ENCODE measurements around the gene BRD9. TPM values are rescaled to one million over a fixed set of nuclear protein-coding genes. Genes with fewer than 3 reads are reported as not detected.

BRD9 gene
- total RNA-seq, 1 experiment from 2014 or later: 55.6 TPM

DNA sequence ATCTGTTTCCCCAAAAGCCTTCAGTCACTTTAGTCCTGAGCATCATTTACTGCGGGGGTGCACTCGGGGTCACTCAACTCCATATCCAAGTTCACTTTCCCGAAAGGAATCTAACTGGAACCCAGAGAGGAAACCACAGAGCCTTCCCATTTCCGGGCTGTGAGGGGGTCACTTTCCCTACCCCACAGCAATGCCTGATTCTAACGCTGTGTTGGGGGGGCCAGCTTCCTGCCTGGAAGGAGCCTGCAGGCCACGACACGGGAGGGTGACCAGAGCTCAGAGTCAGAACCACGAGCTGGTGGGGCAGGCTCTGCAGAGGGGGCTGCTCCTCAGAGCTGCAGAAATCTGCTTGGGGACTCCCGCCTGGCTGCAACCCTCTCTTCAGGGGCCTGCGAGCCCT is 20.3 kb downstream of the BRD9 start (continued):
- TF ChIP-seq, protein P1, sequence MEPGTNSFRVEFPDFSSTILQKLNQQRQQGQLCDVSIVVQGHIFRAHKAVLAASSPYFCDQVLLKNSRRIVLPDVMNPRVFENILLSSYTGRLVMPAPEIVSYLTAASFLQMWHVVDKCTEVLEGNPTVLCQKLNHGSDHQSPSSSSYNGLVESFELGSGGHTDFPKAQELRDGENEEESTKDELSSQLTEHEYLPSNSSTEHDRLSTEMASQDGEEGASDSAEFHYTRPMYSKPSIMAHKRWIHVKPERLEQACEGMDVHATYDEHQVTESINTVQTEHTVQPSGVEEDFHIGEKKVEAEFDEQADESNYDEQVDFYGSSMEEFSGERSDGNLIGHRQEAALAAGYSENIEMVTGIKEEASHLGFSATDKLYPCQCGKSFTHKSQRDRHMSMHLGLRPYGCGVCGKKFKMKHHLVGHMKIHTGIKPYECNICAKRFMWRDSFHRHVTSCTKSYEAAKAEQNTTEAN (CRISPR knock-in tag; IDR thresholded peaks at IDR 0.05): no peak
- TF ChIP-seq, protein P2, sequence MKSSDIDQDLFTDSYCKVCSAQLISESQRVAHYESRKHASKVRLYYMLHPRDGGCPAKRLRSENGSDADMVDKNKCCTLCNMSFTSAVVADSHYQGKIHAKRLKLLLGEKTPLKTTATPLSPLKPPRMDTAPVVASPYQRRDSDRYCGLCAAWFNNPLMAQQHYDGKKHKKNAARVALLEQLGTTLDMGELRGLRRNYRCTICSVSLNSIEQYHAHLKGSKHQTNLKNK (CRISPR knock-in tag; IDR thresholded peaks at IDR 0.05): no peak
- TF ChIP-seq ELF4 (CRISPR knock-in tag; IDR thresholded peaks at IDR 0.05; ENCODE audit: low read depth) (no peak), GRHL2 (CRISPR knock-in tag; IDR thresholded peaks at IDR 0.05; ENCODE audit: insufficient replicate concordance, severe bottlenecking) (no peak), JAZF1 (CRISPR knock-in tag; IDR thresholded peaks at IDR 0.05) (no peak)
- TF ChIP-seq, protein P3, sequence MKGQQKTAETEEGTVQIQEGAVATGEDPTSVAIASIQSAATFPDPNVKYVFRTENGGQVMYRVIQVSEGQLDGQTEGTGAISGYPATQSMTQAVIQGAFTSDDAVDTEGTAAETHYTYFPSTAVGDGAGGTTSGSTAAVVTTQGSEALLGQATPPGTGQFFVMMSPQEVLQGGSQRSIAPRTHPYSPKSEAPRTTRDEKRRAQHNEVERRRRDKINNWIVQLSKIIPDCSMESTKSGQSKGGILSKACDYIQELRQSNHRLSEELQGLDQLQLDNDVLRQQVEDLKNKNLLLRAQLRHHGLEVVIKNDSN (CRISPR knock-in tag; IDR thresholded peaks at IDR 0.05): no peak

DNA sequence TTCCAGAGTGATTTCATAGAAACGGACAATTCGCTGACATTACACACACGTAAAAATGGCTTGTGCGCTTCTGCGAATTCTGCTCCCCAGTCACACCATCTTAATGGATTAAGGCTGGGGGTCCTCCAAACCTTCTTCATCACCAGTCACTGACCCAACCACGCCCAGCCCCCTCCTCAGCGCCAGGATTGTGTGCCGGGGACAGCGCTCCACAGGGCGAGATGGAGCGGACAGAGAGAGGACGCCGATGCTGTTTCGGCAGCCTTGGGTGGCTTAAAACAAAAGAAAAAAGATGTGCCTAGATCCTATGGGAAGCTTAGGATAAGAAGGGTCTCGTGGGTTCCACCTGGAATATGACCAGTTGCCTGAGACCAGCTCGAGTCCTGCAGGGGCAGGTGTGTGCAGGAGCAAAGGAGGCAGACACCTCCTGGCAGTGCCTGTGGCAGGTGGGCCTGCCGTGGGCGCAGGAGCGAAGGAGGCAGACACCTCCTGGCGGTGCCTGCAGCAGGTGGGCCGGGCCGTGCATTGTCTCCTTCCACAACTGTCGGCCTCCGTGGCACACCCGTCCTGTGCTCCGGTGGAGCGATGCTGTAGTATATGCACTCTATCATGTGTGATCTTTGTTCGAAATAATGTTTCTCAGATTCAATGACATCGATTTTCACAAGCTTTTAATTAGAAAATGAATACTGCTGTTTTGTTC is 20.9 kb downstream of the BRD9 start:
- POLR2A ChIA-PET: no interaction called here
- Mint-ChIP-seq H3K9me3 (no peaks in the 10 kb centered on the region), H3K27me3 (ENCODE audit: low read depth) (no peaks in the 10 kb centered on the region), H3K4me3 (no peak overlapping the region), H3K36me3 (peaks cover 79% of the 10 kb centered on the region), H3K27ac (no peak overlapping the region), H3K4me1 (no peaks in the 10 kb centered on the region)
- no peak for DNase-seq (ENCODE audit: low spot score)
- no peak for ATAC-seq
- no peak for TF ChIP-seq ZNF396 (CRISPR knock-in tag; IDR thresholded peaks at IDR 0.05; ENCODE audit: borderline replicate concordance)
- CTCF ChIA-PET: no interaction called here

DNA sequence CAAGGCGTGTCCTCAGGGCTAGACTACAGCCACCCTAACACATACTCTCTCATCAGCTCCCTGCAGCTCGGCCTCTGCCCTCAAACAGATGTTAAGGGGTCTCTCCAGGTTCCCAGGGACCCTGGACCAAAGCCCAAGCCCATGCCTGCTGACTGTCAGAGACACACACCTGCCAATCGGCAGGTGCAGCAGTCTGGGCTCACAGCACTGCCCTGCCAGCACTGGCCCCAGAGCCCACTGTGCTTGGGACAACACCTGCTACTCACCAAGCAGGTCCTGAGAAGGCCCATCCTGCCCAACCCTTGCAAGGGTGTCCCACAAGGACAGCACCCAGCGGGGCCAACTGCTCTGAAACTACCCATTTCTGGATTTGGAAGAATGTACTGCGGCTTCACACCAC is 21.6 kb downstream of the BRD9 start:
- peaks cover 79% of the 10 kb centered on the region for H3K36me3 Mint-ChIP-seq
- no peak for ATAC-seq
- no peak overlapping the region for H3K27ac Mint-ChIP-seq
- no peaks in the 10 kb centered on the region for H3K9me3 Mint-ChIP-seq
- no peak overlapping the region for H3K4me3 Mint-ChIP-seq
- DNase-seq (ENCODE audit: low spot score): no peak
- TF ChIP-seq, protein P4, sequence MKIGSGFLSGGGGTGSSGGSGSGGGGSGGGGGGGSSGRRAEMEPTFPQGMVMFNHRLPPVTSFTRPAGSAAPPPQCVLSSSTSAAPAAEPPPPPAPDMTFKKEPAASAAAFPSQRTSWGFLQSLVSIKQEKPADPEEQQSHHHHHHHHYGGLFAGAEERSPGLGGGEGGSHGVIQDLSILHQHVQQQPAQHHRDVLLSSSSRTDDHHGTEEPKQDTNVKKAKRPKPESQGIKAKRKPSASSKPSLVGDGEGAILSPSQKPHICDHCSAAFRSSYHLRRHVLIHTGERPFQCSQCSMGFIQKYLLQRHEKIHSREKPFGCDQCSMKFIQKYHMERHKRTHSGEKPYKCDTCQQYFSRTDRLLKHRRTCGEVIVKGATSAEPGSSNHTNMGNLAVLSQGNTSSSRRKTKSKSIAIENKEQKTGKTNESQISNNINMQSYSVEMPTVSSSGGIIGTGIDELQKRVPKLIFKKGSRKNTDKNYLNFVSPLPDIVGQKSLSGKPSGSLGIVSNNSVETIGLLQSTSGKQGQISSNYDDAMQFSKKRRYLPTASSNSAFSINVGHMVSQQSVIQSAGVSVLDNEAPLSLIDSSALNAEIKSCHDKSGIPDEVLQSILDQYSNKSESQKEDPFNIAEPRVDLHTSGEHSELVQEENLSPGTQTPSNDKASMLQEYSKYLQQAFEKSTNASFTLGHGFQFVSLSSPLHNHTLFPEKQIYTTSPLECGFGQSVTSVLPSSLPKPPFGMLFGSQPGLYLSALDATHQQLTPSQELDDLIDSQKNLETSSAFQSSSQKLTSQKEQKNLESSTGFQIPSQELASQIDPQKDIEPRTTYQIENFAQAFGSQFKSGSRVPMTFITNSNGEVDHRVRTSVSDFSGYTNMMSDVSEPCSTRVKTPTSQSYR (CRISPR knock-in tag; IDR thresholded peaks at IDR 0.05): no peak
- no peak for TF ChIP-seq JAZF1 (CRISPR knock-in tag; IDR thresholded peaks at IDR 0.05)
- TF ChIP-seq, protein P5, sequence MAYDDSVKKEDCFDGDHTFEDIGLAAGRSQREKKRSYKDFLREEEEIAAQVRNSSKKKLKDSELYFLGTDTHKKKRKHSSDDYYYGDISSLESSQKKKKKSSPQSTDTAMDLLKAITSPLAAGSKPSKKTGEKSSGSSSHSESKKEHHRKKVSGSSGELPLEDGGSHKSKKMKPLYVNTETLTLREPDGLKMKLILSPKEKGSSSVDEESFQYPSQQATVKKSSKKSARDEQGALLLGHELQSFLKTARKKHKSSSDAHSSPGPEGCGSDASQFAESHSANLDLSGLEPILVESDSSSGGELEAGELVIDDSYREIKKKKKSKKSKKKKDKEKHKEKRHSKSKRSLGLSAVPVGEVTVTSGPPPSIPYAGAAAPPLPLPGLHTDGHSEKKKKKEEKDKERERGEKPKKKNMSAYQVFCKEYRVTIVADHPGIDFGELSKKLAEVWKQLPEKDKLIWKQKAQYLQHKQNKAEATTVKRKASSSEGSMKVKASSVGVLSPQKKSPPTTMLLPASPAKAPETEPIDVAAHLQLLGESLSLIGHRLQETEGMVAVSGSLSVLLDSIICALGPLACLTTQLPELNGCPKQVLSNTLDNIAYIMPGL (CRISPR knock-in tag; IDR thresholded peaks at IDR 0.05): no peak
- TF ChIP-seq, protein P6, sequence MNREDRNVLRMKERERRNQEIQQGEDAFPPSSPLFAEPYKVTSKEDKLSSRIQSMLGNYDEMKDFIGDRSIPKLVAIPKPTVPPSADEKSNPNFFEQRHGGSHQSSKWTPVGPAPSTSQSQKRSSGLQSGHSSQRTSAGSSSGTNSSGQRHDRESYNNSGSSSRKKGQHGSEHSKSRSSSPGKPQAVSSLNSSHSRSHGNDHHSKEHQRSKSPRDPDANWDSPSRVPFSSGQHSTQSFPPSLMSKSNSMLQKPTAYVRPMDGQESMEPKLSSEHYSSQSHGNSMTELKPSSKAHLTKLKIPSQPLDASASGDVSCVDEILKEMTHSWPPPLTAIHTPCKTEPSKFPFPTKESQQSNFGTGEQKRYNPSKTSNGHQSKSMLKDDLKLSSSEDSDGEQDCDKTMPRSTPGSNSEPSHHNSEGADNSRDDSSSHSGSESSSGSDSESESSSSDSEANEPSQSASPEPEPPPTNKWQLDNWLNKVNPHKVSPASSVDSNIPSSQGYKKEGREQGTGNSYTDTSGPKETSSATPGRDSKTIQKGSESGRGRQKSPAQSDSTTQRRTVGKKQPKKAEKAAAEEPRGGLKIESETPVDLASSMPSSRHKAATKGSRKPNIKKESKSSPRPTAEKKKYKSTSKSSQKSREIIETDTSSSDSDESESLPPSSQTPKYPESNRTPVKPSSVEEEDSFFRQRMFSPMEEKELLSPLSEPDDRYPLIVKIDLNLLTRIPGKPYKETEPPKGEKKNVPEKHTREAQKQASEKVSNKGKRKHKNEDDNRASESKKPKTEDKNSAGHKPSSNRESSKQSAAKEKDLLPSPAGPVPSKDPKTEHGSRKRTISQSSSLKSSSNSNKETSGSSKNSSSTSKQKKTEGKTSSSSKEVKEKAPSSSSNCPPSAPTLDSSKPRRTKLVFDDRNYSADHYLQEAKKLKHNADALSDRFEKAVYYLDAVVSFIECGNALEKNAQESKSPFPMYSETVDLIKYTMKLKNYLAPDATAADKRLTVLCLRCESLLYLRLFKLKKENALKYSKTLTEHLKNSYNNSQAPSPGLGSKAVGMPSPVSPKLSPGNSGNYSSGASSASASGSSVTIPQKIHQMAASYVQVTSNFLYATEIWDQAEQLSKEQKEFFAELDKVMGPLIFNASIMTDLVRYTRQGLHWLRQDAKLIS (CRISPR knock-in tag; IDR thresholded peaks at IDR 0.05; ENCODE audit: borderline replicate concordance): no peak
- no peak for TF ChIP-seq TP53 (CRISPR knock-in tag; IDR thresholded peaks at IDR 0.05)
- no peak for TF ChIP-seq TCF7 (CRISPR knock-in tag; IDR thresholded peaks at IDR 0.05; ENCODE audit: low read depth)
- H3K4me1 Mint-ChIP-seq: no peaks in the 10 kb centered on the region
- H3K27me3 Mint-ChIP-seq (ENCODE audit: low read depth): no peaks in the 10 kb centered on the region
- POLR2A ChIA-PET: no interaction called here
- CTCF ChIA-PET: no interaction called here

All from WTC11 (cell line).